Right renal cortex interstitium (tissue), 3 donors: ENCODE data around the gene TTC32. TPM values are rescaled to one million over a fixed set of nuclear protein-coding genes. Genes with fewer than 3 reads are reported as not detected.
"Not testable (repeated sequence)": the region's sequence is repeated elsewhere in the genome, so short reads cannot be mapped to it uniquely, and the experiment has no call there.

Experiments
- DNase-seq, 3 donors: peaks; one replicate each; pipeline ENCODE4 v3.0.0-alpha.2; 2013; ENCODE audit warnings: low read depth in 3 of 3, low spot score in 2 of 3
- polyA plus RNA-seq, 3 donors: library from polyadenylated mRNA; unstranded; fragments of 120-200 nt; gene quantifications; one replicate each; pipeline ENCODE4 v1.2.1, GENCODE V29; 2013; ENCODE audit not compliant: insufficient read length in 3 of 3

Gene TTC32
- polyA plus RNA-seq, 3 donors, result 34.9 to 44.4 (median 42.1) TPM

DNA sequence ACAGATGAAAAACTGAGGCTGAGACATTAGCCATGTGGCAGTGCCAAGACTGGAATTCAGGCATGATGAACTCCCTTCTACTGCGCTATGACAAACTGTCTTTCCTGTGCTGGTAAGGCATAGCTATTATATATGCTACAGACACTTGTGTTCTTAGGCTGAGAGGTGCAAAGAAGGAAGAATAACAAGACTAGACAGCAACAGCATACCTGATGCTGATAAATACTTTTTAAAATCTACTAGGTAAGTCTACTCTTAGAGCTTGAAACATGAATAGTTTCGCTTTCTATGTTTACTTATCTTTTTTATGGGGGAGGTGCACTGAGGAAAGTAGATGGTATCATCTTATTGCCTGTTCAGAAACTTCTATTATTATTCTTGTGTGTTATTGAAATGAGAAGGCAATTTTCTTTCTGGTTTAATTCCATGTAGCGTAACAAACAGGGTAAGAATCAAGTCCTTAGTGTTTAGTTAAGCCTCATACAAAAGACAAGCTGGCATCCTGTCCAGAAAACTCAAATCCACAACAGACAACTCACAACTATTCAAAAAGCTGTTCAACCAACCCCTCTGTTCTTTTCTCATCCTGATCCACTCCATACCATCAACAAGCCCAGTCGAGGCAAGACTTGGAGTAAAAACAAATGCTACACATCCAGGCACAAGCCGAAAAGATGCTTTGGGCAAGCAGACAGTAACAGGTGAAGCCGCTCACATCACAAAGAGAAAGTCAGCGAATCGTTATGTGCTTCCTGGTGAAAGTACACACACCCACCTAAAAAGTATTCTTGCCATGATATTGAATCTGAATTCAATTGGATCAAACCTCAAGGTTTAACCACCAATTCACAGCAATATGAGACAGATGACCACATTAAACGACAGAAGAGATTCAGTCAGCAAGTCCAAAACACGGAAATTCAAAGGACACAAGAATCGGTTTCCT, 1.5 kb downstream of the TTC32 start:
- peak in 1 of 3 donors; percentile 14 for DNase-seq

DNA sequence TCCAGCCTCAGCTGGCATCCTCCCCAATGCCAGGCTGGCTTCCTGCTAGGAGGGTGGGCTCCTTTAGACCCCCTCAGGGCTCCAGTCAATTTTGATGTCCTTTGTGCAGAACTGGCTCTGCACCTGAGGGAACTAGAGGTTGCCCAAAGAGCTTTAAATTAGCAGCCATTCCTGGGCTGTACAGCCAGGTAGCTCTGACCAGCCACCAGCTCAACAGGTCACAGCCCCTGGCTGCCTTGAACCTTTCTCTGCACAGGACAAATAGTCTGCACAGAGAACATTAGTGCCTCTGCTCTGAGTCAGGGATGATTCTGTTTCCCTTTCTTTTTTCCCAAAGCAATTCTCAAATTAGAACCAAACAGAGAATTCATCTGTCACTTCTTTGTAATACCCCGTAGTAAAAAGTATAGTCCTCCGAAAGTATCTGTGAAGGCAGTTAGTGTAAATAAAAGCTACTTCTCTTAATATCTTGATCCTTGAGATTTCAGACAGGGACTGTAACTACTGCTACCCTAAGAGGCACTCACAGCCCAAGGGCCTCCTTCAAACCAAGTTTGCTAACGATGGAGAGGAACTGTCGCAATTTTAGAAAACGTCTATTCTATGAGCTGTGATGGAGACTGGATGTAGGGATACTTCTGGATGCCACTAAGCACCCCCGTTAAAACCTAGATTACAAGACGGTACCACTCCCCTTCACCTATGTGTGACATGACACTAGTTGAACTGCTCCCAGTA, 3.0 kb downstream of the TTC32 start:
- DNase-seq, result no peak

DNA sequence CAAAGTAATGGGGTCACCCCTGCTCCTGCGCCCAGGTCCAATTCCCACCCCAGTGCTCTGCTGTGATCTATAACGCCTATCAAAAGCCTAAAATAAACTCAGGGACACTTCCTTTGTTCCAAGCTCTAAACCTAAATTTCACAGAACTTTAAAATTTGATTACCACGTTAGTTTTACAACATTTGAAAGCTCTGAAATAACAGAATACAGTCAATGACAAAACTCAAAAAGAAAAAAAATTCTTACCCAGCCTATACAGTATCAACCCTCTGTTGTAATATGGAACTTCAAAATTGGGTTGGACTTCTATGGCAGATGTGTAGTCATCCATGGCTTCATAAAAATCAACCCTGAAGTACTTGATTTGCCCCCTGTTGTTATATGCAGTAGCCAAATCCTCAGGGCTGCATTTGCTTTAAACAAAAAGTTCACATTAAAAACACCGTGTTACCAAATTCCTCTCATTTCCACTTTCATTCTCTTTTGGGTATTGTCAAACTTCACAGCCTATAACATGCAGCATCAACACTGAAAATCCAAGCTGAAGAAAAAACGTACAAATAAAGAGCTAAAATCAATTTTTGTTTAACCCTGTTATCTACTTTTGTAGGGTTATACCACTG, 4.0 kb downstream of the TTC32 start:
- no peak for DNase-seq

DNA sequence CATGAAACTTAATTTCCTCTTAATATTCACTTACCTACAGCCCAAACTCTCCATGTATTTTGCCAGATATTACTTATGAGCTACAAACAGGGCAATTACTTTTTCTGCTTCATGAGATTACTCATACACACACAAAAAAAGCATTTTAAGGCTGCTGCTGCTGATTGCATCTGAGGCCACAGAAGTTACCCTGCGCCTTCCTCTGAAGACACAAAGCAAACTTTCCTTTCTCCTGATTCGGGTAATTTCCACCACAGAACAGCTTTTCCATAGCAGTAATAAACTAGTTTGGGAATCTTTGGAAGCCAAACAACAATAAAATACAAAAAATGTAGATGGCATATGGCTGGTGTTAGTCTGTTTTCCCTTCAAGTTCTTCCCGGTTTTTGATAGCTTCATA, 6.2 kb downstream of the TTC32 start:
- no peak for DNase-seq

DNA sequence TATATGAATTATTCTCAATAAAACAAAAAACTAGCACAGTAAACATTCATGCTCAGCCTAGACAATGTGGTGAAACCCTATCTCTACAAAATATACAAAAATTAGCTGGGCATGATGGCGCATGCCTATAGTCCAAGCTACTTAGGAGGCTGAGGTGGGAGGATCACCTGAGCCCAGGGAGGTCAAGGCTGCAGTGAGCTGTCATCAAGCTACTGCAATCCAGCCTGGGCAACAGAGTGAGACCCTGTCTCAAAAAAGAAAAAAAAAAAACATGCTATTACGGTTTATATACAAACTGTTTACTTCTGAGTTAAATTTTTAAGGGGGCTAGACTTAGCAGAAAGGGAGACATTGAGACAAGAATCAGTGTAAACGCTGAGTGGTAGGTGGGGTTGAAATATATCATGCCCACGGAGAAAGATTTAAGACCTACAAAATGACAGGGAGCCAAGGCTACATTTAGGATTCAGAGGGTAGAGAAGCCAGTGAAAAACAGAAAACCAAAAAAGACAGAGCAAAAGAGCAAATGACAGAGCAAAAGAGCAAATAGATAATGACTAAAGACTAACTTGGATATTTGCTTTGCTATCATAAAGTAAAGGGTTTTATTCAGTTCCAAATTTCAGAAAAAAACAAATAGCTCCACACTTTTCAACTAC, 7.5 kb downstream of the TTC32 start:
- DNase-seq, result no peak

DNA sequence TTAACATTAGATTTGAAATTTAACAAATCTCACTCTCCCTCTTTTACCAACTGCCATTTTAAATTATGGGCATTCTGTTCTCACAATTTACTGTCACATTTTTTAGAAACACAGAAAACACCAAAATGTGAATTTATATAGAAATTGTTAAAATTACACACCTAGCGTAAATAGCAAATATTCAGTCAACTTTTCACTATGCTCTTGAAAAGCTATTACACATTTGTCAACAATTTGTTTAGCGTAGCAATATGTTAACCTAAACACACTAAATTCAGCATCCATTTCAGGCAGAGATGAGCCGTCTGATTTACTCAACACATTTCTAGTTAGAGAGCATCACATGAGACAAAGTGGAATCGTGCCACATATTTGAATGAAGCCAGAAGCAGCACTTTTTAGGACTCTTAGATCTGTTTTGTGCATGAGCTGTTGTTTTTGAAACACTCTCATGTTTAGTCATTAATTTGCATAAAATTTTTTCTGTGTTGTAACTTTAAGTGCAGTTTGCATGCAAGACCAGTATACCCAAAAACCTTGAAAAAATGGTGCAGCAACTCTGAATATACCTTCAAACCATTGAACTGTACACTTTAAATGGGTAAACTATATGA, 8.2 kb downstream of the TTC32 start:
- DNase-seq, result no peak

DNA sequence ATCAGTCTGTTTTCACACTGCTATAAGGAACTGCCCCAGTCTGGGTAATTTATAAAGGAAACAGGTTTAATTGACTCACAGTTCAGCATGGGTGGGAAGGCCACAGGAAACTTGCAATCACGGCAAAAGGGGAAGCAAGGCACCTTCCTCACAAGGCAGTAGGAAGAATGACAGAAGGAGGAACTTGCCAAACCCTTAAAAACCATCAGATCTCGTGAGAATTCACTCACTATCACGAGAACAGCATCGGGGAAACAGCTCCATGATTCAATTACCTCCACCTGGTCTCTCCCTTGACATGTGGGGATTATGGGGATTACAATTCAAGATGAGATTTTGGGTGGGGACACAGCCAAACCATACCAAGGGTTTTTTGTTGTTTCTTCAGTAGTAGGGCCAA, 9.8 kb downstream of the TTC32 start:
- not testable (repeated sequence) for DNase-seq

DNA sequence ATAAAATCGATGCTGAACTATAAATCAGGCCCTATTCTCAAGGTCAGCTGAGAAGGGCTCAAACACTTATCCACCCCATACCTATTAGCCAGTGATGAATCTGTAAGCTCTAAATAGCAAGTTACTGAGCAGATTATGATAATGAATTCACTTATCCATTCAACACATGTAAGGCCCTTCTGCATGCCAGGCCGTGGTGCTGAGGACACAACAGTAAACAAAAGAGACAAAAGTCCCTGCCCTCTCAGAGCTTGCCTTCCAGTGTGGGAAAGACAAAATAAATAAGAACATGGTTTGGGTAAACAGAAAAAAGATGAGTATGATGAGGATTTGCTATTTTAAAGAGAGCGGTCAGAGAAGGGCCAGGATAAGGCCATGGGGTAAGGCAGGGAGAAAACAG, 11.7 kb downstream of the TTC32 start:
- DNase-seq, result no peak

DNA sequence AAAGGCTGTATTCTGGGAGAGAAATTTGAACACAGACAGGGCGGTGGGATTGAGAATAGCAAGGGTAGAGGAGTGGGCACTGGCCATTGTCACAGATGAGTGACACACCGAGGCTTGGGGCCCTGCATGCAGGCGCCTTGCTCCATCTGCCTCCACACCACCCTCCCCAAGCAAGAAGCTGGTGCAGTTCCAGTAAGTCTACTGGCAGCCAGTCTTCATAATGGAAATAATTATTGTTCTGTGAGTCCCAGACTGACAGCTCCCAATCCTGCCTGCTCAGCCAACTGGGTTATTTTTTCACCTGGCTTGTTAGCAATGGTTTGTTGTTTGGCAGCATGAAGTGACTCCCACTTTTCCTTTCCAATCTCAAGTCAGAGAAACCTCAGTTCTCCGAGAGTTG, 13.0 kb downstream of the TTC32 start:
- no peak for DNase-seq

DNA sequence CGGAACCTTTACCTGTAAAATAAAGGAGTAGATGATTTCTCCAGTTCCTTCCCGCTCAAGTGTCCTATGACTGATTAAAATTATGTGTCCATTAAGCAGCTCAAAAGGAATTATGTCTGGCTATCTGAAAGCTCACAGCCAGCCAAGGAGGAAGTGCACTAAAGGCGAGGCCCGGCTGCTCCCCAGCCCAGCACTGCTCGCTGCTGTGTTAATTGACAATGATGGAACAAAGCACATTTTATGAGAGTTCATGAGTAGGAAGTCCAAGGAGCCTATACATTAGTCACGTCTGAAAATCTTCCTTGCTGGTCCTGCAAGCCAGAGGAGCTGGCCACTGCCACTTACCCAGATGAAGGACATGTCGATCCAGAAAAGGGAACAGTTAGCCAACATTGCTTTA, 14.3 kb downstream of the TTC32 start:
- DNase-seq, result no peak

DNA sequence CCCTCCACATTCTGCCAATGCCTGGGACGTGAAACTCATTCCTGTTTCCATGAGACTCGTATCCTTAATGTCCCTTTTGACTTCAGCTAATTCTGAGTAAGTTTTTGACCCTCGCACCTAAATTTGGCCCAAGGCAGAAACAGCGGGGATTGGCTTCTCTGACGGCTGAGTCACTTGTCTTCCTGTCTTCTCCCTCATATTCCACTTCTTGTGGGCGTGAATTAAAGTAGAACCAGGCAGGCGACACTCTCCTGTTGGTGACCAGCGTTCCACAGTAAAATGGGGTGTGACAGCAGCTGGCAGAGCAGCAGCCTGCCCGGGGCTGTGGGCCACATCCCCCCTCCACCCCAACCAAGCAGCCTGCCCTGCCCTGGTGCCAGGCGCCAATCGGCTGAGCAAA, 15.5 kb downstream of the TTC32 start:
- DNase-seq, result no peak

DNA sequence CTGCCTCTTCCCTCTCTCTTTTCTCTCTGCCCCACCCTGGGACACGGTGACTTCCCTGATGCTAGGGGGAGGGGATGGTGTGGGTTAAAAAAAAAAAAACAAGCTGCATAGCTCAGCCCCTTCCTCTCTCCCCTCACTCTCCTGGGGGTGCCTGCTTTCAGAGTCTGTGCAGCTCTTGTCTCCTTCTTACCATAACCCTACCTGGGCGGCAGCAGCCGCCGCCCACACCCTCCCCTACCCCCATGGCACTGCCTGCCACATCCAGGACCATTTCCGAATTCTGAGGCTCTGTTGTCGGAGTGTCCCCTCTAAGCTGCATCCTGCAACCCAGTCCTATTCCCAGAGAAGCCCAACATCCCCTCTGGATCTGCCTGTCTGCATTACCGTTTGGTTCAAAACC, 16.0 kb downstream of the TTC32 start:
- no peak for DNase-seq

DNA sequence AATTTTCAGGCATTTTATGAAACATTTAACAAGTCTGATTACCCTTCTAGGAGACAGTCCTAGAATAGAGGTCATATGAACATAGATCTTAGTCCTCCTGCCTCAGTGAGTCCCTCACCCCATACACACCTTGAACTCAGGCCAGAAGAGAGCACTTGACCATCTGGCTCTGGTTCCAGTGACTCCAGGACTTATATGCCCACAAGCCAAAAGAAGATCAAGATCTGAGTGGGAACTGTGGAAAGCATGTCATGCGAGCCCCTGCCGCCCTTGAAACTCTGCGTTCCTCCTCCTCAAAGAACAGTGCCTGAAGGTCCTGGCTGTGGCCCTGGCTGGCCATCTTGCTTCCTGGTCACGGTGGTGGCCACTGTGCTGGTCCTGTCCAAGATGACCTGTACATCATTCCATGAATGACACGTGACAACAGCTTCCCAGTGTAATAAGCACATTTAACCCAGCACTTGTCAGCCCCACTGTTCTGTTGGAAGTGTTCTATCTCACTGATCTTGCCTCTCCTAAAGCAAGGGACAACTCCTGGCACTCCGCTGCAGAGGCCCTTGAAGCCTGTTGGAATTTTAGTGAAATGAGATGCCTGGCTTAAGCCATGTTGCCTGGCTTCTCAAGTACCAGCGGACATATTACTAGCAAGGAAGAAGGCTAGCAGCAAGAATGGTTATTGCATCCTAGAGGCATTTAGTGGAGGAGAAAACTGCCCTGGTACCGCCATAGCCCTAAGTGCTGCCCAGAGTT, 17.6 kb downstream of the TTC32 start:
- DNase-seq, result no peak

DNA sequence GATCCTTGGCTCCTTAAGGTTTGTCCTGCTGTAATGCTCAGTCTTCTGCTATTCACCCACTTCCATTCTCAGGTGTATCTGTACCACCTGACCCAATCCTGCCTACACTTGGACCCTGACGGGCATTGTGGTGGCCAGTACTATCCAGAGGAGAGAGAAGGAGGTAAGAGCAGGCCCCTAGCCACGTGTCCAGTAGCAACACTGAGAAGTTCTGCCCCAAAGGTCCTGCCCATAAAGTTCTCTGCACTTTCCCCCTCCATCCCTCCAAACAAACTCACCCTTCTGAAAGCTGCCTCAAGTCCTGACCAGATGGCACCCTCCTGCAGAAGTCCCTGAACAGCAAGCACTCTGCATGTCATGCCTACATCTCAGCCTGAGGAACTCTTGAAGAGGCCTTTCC, 18.3 kb downstream of the TTC32 start:
- no peak for DNase-seq

DNA sequence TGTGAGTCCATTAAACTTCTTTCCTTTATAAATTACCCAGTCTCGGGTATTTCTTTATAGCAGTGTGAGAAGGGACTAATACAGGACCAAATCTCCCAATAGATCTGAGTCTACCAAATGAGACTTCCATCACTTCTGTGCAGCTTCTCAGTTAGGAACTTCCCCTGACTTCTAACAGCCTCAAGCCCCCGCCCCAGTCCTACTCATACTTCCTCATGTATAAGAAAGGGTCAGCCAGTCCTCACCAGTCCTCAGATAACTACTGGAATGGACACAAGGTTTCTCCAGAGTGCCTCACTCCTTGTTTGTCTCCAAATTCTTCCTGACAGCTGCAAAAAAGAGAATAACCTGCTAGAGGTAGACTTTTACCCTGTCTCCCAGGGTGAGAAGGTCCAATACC, 19.5 kb downstream of the TTC32 start:
- no peak for DNase-seq

DNA sequence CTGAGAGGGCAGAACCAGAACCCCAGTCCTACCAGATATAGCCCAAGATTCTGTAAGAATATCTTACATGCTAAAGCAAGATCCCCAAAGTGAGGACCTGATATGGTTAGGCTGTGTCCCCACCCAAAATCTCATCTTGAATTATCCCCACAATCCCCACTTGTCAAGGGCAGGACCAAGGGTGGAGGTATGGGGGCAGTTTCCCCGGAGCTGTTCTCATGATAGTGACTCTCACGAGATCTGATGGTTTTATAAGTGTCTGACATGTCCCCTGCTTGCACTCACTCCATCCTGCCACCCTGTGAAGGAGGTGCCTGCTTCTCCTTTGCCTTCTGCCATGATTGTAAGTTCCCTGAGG, 19.9 kb downstream of the TTC32 start:
- DNase-seq, result no peak

DNA sequence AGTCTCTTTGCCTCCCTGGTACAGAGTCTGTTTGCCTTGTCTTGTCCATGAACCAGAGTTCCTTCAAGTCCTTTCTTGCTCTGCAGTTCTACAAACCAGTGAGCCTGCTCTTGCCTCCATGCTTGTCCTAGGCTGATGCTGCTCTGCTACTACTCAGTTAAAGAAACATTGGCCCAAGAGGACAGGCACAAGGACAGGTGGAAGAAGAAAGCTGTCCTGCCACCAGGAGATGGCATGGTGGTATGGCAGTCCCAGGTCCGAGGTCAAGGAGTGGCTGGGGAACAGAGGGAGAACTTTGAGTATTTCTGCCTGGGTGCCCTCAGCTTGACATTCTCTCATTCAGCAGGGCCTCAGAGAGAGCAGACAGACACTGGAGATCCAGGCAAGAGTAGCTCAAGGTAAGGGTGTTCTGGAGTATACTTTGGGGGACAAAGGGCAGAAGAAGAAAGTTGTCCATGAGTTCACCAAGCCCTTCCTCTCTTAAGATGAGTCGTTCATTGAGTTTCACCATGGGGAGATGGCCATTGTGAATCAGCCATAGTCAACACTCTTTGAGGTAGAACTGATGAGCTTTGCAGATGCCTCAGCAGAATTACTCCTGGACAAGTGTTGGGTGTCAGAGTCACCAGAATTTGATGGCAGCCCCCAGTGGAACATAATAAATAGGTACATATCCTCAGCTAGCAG, 20.4 kb downstream of the TTC32 start:
- no peak for DNase-seq

DNA sequence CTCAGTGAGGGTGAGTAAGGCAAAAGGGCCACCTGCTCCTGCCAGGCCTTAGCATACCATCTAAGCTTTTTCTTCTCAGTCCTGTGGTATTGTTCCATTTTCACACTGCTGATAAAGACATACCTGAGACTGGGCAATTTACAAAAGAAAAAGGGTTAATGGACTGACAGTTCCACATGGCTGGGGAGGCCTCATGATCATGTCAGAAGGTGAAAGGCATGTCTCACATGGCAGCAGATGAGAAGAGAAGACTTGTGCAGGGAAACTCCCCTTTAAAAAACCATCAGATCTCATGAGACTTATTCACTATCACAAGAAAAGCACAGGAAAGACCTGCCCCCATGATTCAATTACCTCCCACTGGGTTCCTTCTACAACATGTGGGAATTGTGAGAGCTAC, 21.6 kb downstream of the TTC32 start:
- not testable (repeated sequence) for DNase-seq

DNA sequence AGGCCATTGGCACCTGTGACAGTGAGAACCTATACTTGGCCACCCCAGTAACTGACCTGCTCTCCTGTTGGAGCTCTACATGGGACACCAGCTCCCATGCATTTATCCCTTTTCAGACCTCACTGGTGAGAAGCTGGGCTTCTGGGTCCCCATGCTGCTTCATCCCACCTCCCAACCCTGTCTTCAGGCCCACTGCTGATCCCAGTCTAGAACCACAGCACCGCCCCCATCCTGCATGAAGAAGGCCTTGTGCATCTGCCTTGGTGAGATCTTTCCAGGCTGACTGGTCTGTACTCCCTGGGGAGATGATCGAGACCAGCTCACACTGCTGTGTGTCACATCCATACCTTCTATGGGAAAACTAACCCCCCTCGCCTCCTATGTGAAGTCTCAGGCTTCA, 22.7 kb downstream of the TTC32 start:
- no peak for DNase-seq
